GM10248 (cell line): Measurements from ENCODE around the gene FNDC3B.

Experiments used
- CTCF ChIA-PET: fragments of 300-600 bp; sonication (Branson Sonifier 250); formaldehyde crosslinking; extraction: SDS; loops from one replicate; lab custom pipeline; 2021; ENCODE audit warnings: antibody characterized with exemption; lab: Yijun Ruan, JAX
- POLR2A ChIA-PET: fragments of 350-650 bp; sonication (Branson Sonifier 250); formaldehyde crosslinking; extraction: SDS; loops from one replicate; lab custom pipeline; 2020; ENCODE audit warnings: antibody characterized with exemption; lab: Yijun Ruan, JAX
- DNase-seq: peaks from one replicate; pipeline ENCODE4 v3.0.0; 2012; ENCODE audit errors: extremely low spot score
- CTCF ChIP-seq: IDR thresholded peaks from 2 replicates; pipeline ENCODE4 v1.5.1; 2012; ENCODE audit warnings: mild to moderate bottlenecking, low read depth; ENCODE audit errors: extremely low read depth, missing control alignments, control extremely low read depth

The FNDC3B gene

GRCh38 chr3:172376402-172376801 lies 337.0 kb downstream of the FNDC3B start:
- ChIA-PET CTCF (interaction anchor here (1.1 to 2.3 kb wide), 3 partner anchors 19 to 44 kb away, joined by 3 to 9 read pairs (median 4); no protein-coding TSS in a partner anchor), POLR2A (no interaction called here)
- no peak for TF ChIP-seq CTCF
- no peak for DNase-seq

- no peak for TF ChIP-seq CTCF
- POLR2A ChIA-PET = no interaction called here
- CTCF ChIA-PET = interaction anchor here (2.3 kb wide), 1 partner anchor 44 kb away, joined by 9 read pairs; no protein-coding TSS in a partner anchor
- DNase-seq = no peak
Measured at GRCh38 chr3:172376881-172377280, 337.5 kb downstream of the FNDC3B start.

GRCh38 chr3:172378439-172378838 lies 339.1 kb downstream of the FNDC3B start:
- ChIA-PET POLR2A (no interaction called here), CTCF (interaction anchor here (1.4 to 2.8 kb wide), 4 partner anchors 10 to 218 kb away, joined by 4 to 8 read pairs (median 4); no protein-coding TSS in a partner anchor)
- TF ChIP-seq CTCF = no peak
- no peak for DNase-seq

- no peak for DNase-seq
- ChIA-PET POLR2A (no interaction called here), CTCF (interaction anchor here (1.3 to 2.8 kb wide), 5 partner anchors 11 to 217 kb away, joined by 3 to 8 read pairs (median 4); no protein-coding TSS in a partner anchor)
- TF ChIP-seq CTCF = no peak
Measured at GRCh38 chr3:172379372-172379771, 340.0 kb downstream of the FNDC3B start.

- no peak for TF ChIP-seq CTCF
- CTCF ChIA-PET = interaction anchor here (1.1 to 2.8 kb wide), 3 partner anchors 16 to 216 kb away, joined by 3 to 8 read pairs (median 3); no protein-coding TSS in a partner anchor
- POLR2A ChIA-PET = no interaction called here
- DNase-seq = no peak
Measured at GRCh38 chr3:172380632-172381031, 341.3 kb downstream of the FNDC3B start.

GRCh38 chr3:172383306-172383796 lies 344.0 kb downstream of the FNDC3B start:
- ChIA-PET POLR2A (no interaction called here), CTCF (interaction anchor here (1.0 kb wide), 1 partner anchor 14 kb away, joined by 3 read pairs; no protein-coding TSS in a partner anchor)
- TF ChIP-seq CTCF = no peak
- no peak for DNase-seq
